NCI-H1092 (cell line): ENCODE data around the gene TTC31.

Source experiments
- DNase-seq: peaks from one replicate; lab custom pipeline; 2025; lab: John Stamatoyannopoulos, UW

Gene TTC31

DNA sequence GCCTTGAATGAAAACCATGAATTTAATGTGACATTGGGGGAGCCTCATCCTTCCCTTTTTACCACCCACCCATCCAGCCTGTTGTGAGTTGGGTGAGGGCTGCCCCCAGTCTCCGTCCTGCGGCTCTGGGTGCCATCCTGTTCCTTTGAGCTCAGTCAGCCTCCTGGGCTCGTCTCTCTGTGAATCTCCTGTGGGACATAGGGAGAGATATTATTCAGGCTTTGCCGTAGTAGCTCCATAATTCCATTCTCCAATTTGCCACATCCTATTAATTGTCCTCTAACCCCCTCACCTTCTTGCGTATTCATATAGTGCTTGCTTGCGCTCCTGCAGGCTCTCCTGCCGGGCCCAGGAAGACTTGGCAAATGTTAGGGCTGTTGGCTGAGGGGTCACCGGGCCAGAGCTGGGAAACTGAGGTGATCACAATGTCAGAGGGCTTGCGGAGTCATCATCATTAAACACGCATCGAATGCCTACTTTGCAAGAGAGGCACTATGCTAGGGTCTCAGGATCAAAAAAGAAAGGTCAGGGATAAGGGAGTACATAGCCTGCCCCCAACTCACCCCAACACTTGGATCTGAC lies 43.9 kb downstream of the TTC31 start:
- no peak for DNase-seq

GRCh38 chr2:74527741-74528140 lies 44.9 kb downstream of the TTC31 start:
- DNase-seq: no peak

DNA sequence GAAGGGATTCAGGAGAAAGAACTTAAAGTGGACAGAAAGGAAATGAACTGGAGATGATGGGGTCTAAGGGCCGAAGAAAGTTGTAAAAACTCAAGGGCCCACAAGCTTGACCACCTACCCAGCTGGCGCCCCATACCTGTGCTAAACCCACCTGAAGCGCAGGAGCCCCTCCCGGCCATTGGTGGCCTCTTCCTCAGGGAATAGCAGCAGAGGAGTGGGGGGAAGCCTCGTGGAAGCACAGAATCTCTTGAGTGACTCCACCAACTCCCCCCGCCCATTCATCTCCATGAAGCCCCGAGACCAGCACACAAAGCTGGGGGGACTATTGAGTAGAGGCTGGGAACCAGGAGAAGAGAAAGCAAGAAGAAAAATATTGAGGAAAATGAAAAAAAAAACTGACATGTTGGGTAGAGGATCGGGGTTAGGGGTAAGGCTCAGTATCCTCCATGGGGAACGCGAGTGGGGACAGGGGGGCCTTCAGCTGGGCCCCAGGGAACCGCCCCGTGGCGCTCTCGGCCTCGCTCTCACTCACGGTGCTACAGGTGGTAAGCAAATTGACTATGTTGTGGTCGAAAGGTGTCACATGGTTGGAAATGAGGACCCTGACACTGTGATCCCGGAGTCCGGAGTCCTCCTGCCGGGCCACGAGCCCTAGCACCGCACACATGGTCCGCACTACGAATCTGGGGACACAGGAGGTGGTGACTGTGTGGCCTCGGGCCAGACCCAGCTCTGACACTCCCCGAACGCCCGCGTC lies 45.9 kb downstream of the TTC31 start:
- no peak for DNase-seq

DNA sequence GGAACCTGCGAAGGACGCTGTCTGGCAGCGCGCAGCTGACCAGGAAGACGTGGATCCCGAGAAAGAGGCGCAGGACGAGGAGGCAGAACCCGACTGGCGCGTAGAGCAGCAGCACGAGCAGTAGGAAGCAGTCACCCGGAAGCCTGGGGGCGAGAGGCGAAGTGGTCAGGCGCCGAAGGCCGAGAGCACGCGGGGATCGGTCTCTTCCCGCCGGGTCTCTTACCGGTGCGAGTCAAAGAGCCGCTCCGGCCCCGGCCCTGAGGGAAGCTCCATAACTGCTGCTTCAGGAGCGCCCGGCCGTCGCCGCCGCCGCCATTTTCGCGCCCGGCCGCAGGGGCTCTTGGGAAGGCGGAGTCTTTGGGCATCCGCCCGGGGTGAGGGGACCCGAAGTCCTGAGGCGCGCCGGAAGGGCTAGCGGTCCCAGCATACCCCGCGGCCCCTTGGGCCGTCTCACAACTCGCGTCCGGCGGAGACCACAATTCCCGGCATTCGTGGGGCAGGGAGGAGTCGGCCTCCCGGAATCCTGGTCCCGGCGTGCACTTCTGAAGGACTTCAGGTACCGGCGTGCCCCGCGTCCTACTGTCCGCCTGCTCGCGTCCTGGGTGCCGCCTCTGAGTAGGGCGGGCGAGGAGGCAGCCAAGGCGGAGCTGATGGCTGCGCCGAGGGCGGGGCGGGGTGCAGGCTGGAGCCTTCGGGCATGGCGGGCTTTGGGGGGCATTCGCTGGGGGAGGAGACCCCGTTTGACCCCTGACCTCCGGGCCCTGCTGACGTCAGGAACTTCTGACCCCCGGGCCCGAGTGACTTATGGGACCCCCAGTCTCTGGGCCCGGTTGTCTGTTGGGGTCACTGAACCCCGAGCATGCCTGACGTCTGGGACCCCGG lies 46.7 kb downstream of the TTC31 start, which contains the start of the genes AUP1 and HTRA2:
AUP1 (minus strand) TSS at position 350 of the 882 bp plus-strand sequence; CDS start at position 273, 77 bp downstream.
HTRA2 (plus strand) TSS at position 577 of the 882 bp plus-strand sequence; CDS start at position 651, 74 bp downstream.
- DNase-seq: peak; percentile 93

DNA sequence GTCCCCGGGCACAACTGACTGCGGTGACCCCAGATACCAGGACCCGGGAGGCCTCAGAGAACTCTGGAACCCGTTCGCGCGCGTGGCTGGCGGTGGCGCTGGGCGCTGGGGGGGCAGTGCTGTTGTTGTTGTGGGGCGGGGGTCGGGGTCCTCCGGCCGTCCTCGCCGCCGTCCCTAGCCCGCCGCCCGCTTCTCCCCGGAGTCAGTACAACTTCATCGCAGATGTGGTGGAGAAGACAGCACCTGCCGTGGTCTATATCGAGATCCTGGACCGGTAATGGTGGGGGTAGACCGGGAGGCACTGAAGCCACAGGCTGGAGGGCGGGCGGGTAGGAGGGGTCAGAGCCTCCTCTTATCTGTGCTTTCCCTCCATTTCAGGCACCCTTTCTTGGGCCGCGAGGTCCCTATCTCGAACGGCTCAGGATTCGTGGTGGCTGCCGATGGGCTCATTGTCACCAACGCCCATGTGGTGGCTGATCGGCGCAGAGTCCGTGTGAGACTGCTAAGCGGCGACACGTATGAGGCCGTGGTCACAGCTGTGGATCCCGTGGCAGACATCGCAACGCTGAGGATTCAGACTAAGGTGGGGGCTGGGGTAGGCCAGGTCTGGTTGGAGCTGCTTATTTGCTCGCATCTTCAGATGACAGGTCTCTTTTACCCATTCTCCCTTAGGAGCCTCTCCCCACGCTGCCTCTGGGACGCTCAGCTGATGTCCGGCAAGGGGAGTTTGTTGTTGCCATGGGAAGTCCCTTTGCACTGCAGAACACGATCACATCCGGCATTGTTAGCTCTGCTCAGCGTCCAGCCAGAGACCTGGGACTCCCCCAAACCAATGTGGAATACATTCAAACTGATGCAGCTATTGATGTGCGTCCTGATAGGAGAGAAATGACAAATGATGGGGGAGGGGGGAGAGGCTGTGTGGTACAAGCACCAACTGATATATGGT lies 47.6 kb downstream of the TTC31 start:
- DNase-seq: no peak

- DNase-seq: no peak
Observed at GRCh38 chr2:74531666-74532065, 48.8 kb downstream of the TTC31 start.

GRCh38 chr2:74532222-74532621 lies 49.3 kb downstream of the TTC31 start:
- DNase-seq: no peak

DNA sequence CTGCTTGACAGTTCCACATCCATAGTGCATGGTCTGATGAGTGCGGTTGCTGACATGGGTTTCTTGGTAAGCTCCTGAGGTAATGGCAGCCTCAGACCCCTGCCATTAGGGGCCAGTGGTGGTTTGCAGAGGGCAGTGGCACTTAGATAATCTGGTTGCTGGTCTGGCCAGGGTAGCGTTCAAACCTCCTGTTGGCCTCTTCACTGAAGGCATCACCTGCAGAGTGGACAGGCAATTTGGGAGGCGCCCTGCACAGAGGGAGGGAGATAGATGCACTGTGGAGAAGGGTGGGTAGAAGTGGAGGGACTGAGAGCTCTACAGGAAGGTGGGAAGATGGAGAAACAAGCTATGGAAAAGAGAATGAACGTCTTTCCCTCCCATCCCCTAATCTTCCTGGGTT lies 50.6 kb downstream of the TTC31 start:
- no peak for DNase-seq

GRCh38 chr2:74534411-74534810 lies 51.5 kb downstream of the TTC31 start:
- DNase-seq: no peak

DNA sequence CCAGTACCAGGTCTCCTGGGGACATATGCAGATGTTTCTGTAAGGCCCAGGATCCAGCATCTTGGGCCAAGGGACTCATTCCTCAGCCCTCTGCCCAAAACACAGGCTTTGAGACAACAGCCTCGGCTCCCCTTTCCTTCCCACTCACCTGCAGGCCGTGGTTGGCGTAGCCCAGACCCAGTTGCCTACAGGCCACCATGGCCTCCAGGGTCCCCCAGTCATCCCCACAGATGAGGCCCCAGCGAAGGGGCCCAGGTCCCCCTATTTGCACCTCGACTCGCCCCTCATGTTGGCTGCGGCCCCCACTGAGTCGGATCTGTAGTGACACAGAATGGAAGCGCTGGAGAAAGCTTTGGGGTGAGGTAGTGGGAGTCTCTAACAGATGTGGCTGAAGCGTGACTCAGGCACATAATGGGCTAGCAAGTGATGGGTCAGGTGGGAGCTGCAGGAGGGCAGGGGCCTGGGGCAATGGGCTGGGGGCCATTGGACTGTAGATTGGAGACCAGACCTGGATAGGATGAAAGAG lies 52.6 kb downstream of the TTC31 start:
- no peak for DNase-seq

- DNase-seq: no peak
Observed at GRCh38 chr2:74536166-74536950, 53.5 kb downstream of the TTC31 start.

DNA sequence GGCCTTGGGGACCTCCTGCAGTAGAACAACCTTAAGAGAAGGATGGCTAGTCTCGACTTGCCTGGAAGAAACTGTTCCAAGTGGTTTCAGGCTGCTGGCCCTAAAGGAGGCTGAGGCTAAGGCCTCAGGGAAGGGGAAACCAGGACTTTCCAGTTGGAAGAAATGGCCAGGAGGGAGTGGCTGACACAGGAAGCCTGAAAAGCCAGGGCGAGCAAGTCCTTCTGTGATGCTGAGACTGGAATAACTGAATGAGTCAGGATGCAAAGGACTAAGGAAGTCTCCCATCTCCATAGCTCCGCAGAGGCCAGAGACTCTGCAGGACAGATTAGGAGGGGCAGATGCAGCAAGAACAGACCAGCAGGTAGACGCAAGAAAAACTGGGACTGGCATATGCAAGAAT lies 54.3 kb downstream of the TTC31 start:
- DNase-seq: no peak

DNA sequence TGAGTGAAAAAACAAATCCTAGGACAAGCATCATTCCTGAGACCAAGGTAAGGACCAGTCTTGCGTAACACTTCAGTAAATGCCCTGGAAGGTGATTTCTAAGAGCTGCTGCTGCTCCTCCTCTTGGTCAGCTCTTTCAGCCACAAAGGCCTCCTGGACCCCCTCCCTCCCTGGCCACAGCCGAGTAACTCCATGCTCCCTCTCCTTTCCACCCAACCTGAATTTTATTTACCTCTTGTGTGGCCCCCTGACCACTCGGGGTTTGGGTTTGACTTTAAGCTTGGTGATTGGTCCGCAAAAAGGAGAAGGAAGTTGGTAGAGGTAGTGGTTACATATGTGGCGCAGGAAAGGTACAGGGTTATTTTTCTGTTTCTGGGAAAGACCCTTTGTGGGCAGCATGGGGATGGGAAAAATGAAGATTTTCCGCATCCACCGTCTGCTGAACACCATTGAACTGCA lies 56.0 kb downstream of the TTC31 start:
- no peak for DNase-seq

DNA sequence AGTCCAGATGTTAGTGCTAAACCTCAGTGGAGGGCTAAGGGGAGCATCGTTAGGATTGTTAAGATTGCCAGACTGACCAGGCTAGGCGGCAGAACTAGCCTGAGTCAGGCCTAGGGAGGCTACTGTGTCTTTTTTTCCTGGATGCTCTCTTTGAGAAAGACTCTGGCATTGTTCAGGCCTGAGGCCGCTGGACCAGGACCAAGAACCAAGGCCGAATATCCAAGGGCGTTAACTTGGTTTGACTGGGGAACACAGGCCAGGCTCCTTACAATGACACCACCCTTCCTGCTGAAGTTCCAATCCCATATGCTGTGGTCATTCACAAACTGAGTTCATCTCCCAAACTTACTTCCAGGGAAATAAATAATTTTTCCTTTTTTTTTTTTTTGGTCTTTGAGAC lies 57.4 kb downstream of the TTC31 start:
- DNase-seq: no peak

DNA sequence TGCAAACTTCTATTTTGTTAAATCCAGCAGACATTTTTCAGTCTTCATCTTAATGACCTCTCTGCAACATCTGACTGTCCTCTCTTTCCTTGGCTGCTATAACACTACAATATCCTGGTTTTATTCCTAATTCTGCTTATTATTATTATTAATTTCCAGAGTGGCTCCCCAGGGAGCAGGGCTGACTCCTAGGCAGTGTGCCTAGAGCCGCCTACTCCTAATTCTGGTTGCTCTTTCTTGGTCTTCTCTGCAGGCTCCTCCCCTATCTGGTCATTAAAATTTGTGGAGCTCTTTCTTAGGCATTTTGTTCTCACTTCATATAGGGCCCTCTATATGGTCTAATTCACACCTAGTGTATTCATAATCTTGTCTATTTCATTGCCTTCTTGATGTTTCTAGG lies 60.1 kb downstream of the TTC31 start:
- DNase-seq: no peak
